ENCODE measurements around the gene ASCC3.
"Not testable (repeated sequence)": the region's sequence is repeated elsewhere in the genome, so short reads cannot be mapped to it uniquely, and the experiment has no call there.

ASCC3 gene

GRCh38 chr6:100745419-100746041, 135.6 kb downstream of the ASCC3 start:
- in situ Hi-C loops (cut with MboI; ENCODE audit: low pct_unique_long_range_greater_than_20kb, low sequenced_read_pairs, unreplicated experiment) = no loop called here
- no peak for DNase-seq (ENCODE audit: low spot score)
- no peak for TF ChIP-seq CTCF (IDR thresholded peaks at IDR 0.05; ENCODE audit: extremely low read depth, insufficient read depth, missing control alignments)

- TF ChIP-seq CTCF (IDR thresholded peaks at IDR 0.05; ENCODE audit: extremely low read depth, insufficient read depth, missing control alignments) = no peak
- no peak for DNase-seq (ENCODE audit: low spot score)
- in situ Hi-C loops (cut with MboI; ENCODE audit: low pct_unique_long_range_greater_than_20kb, low sequenced_read_pairs, unreplicated experiment) = no loop called here
Measured at GRCh38 chr6:100740439-100740838, 140.7 kb downstream of the ASCC3 start.

GRCh38 chr6:100737720-100738119, 143.4 kb downstream of the ASCC3 start:
- in situ Hi-C loops (cut with MboI; ENCODE audit: low pct_unique_long_range_greater_than_20kb, low sequenced_read_pairs, unreplicated experiment); DNase-seq (ENCODE audit: low spot score): not testable (repeated sequence)

GRCh38 chr6:100731411-100731810, 149.7 kb downstream of the ASCC3 start:
- in situ Hi-C loops (cut with MboI; ENCODE audit: low pct_unique_long_range_greater_than_20kb, low sequenced_read_pairs, unreplicated experiment) = no loop called here
- DNase-seq (ENCODE audit: low spot score) = no peak
- TF ChIP-seq CTCF (IDR thresholded peaks at IDR 0.05; ENCODE audit: extremely low read depth, insufficient read depth, missing control alignments) = no peak

GRCh38 chr6:100730001-100730980, 150.8 kb downstream of the ASCC3 start:
- TF ChIP-seq CTCF (IDR thresholded peaks at IDR 0.05; ENCODE audit: extremely low read depth, insufficient read depth, missing control alignments) = no peak
- in situ Hi-C loops (cut with MboI; ENCODE audit: low pct_unique_long_range_greater_than_20kb, low sequenced_read_pairs, unreplicated experiment) = no loop called here
- DNase-seq (ENCODE audit: low spot score) = no peak

GRCh38 chr6:100726666-100727065, 154.5 kb downstream of the ASCC3 start:
- DNase-seq (ENCODE audit: low spot score) = no peak
- in situ Hi-C loops (cut with MboI; ENCODE audit: low pct_unique_long_range_greater_than_20kb, low sequenced_read_pairs, unreplicated experiment) = no loop called here
- no peak for TF ChIP-seq CTCF (IDR thresholded peaks at IDR 0.05; ENCODE audit: extremely low read depth, insufficient read depth, missing control alignments)

- in situ Hi-C loops (cut with MboI; ENCODE audit: low pct_unique_long_range_greater_than_20kb, low sequenced_read_pairs, unreplicated experiment) = no loop called here
- TF ChIP-seq CTCF (IDR thresholded peaks at IDR 0.05; ENCODE audit: extremely low read depth, insufficient read depth, missing control alignments) = no peak
- DNase-seq (ENCODE audit: low spot score) = no peak
Measured at GRCh38 chr6:100724696-100725095, 156.4 kb downstream of the ASCC3 start.

All from GM13977 (cell line).